Keratinocyte (primary cell): ENCODE data around the gene WDR35. TPM values are rescaled to one million over a fixed set of nuclear protein-coding genes. Genes with fewer than 3 reads are reported as not detected.
"Not testable (repeated sequence)": the region's sequence is repeated elsewhere in the genome, so short reads cannot be mapped to it uniquely, and the experiment has no call there.

Source experiments
- DNase-seq: peaks from one replicate; pipeline ENCODE4 v3.0.0-alpha.2; 2011; ENCODE audit warnings: low read depth, missing footprints, low spot score
- FAIRE-seq: peaks from 2 replicates; lab custom pipeline; 2011; peaks lifted over from hg19 to GRCh38; lab: Jason Lieb, UNC
- H2AFZ ChIP-seq: 2 replicates; pipeline ENCODE4 v1.6.0; 2012; ENCODE audit warnings: low read length, control low read depth, inconsistent platforms; ENCODE audit not compliant: control insufficient read depth
- H3K27ac ChIP-seq: 2 replicates; pipeline ENCODE4 v1.5.1; 2011; ENCODE audit warnings: low read length; ENCODE audit not compliant: control insufficient read depth, insufficient read depth
- H3K27me3 ChIP-seq: 3 replicates; pipeline ENCODE4 v1.6.0; 2011; ENCODE audit warnings: low read length; ENCODE audit not compliant: control insufficient read depth, insufficient read depth; ENCODE audit errors: extremely low read depth
- H3K36me3 ChIP-seq, 2 experiments: 2 replicates in 1 of 2; 3 replicates in 1 of 2; pipeline ENCODE4 v1.5.1; 2011; ENCODE audit warnings: low read length in 2 of 2, mild to moderate bottlenecking in 1 of 2; ENCODE audit not compliant: control insufficient read depth in 2 of 2, insufficient read depth in 2 of 2; ENCODE audit errors: extremely low read depth in 1 of 2
- H3K4me1 ChIP-seq: 3 replicates; pipeline ENCODE4 v1.5.1; 2011; ENCODE audit warnings: low read length; ENCODE audit not compliant: control insufficient read depth, insufficient read depth; ENCODE audit errors: extremely low read depth
- H3K4me2 ChIP-seq: 3 replicates; pipeline ENCODE4 v1.6.0; 2011; ENCODE audit warnings: low read depth, low read length; ENCODE audit not compliant: control insufficient read depth, insufficient read depth; ENCODE audit errors: extremely low read depth
- H3K4me3 ChIP-seq, 3 experiments: fragments of 200-600 bp in 1 of 3; sonication (generic) in 1 of 3; 2 replicates in 2 of 3; 3 replicates in 1 of 3; pipeline ENCODE4 v1.5.1; 2011 to 2016; ENCODE audit warnings: low read length in 3 of 3, mild to moderate bottlenecking in 3 of 3, control low read depth in 2 of 3, inconsistent platforms in 1 of 3, low read depth in 1 of 3, mixed read lengths in 1 of 3, mixed run types in 1 of 3, moderate library complexity in 1 of 3; ENCODE audit not compliant: control insufficient read depth in 2 of 3, insufficient read depth in 2 of 3; ENCODE audit errors: extremely low read depth in 1 of 3
- H3K79me2 ChIP-seq: 2 replicates; pipeline ENCODE4 v1.6.0; 2012; ENCODE audit warnings: low read length; ENCODE audit not compliant: control insufficient read depth, insufficient read depth
- H3K9ac ChIP-seq: 3 replicates; pipeline ENCODE4 v1.6.0; 2011; ENCODE audit warnings: low read length; ENCODE audit not compliant: control insufficient read depth, insufficient read depth; ENCODE audit errors: extremely low read depth
- H3K9me1 ChIP-seq: 3 replicates; pipeline ENCODE4 v1.6.0; 2011; ENCODE audit warnings: low read length; ENCODE audit not compliant: control insufficient read depth, insufficient read depth; ENCODE audit errors: extremely low read depth
- H3K9me3 ChIP-seq: 2 replicates; pipeline ENCODE4 v1.5.1; 2012; ENCODE audit warnings: low read depth, low read length; ENCODE audit not compliant: control insufficient read depth
- H4K20me1 ChIP-seq: 3 replicates; pipeline ENCODE4 v1.6.0; 2011; ENCODE audit warnings: low read length; ENCODE audit not compliant: control insufficient read depth, insufficient read depth; ENCODE audit errors: extremely low read depth
- EZH2 ChIP-seq: IDR thresholded peaks from one replicate; pipeline ENCODE4 v1.6.1; 2012; ENCODE audit warnings: inconsistent platforms, mild to moderate bottlenecking, low read length, moderate library complexity
- dilution Hi-C: fragments of 300-500 bp; cut with MboI; formaldehyde crosslinking; loops from one replicate; pipeline ENCODE4 v1.7.0; 2020; ENCODE audit warnings: low sequenced_read_pairs; ENCODE audit not compliant: extremely low pct_ligation_motif_present
- polyA plus RNA-seq, 5 experiments: library from polyadenylated mRNA; depleted of rRNA in 3 of 5; stranded (reverse) in 3 of 5; stranded (forward) in 1 of 5; unstranded in 1 of 5; fragments of >200 nt; gene quantifications; 1 replicate in 1 of 5; 2 replicates in 3 of 5; 3 replicates in 1 of 5; pipeline versions ENCODE4 v1.2.1 to v1.2.3, GENCODE V29; 2011 to 2012; ENCODE audit warnings: missing spikeins in 2 of 5, low read depth in 1 of 5, low replicate concordance in 1 of 5
- TF ChIP-seq, protein P1 (sequence below), 3 experiments: IDR thresholded peaks in 1 of 3; conservative IDR thresholded peaks in 1 of 3; optimal IDR thresholded peaks in 1 of 3; 2 replicates in 2 of 3; 3 replicates in 1 of 3; pipeline versions ENCODE3 to v1.5.1; 2011; ENCODE audit warnings: low read length in 3 of 3, mild to moderate bottlenecking in 3 of 3, moderate library complexity in 2 of 3, control low read depth in 1 of 3, inconsistent platforms in 1 of 3; ENCODE audit not compliant: insufficient read depth in 2 of 3; ENCODE audit errors: extremely low read depth in 1 of 3

WDR35 gene
- polyA plus RNA-seq, 1 donor (not counting 4 experiments of a cell fraction or from before 2014, with no cell fraction given): 8.8 TPM

DNA sequence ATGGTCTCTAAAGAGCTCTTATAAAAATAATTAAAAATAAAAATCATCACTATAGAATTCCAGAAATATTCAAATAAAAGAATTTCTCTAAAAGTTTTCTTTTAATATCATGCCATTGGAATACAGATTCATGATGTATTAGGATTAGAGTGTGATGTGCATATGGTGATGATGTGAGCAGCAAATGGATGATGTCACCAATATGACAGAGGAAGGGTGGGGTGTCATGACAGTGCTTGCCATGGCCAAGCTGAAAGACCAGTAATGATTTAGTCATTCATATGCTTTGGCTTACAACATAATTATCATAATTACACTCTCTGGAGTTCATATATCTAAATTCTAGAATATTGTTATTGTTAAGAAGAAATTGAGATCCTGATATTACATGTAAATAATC lies 60.7 kb downstream of the WDR35 start:
- DNase-seq (no peak), FAIRE-seq (no peak)
- H4K20me1 ChIP-seq: no peaks in the 10 kb centered on the region
- H3K4me3 ChIP-seq: no peak overlapping the region
- TF ChIP-seq EZH2: no peak
- TF ChIP-seq, protein P1, sequence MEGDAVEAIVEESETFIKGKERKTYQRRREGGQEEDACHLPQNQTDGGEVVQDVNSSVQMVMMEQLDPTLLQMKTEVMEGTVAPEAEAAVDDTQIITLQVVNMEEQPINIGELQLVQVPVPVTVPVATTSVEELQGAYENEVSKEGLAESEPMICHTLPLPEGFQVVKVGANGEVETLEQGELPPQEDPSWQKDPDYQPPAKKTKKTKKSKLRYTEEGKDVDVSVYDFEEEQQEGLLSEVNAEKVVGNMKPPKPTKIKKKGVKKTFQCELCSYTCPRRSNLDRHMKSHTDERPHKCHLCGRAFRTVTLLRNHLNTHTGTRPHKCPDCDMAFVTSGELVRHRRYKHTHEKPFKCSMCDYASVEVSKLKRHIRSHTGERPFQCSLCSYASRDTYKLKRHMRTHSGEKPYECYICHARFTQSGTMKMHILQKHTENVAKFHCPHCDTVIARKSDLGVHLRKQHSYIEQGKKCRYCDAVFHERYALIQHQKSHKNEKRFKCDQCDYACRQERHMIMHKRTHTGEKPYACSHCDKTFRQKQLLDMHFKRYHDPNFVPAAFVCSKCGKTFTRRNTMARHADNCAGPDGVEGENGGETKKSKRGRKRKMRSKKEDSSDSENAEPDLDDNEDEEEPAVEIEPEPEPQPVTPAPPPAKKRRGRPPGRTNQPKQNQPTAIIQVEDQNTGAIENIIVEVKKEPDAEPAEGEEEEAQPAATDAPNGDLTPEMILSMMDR (optimal IDR thresholded peaks at IDR 0.05 in 1 of 3, IDR thresholded peaks at IDR 0.05 in 1 of 3, conservative IDR thresholded peaks at IDR 0.05 in 1 of 3; ENCODE audit: extremely low read depth in 1 of 3, insufficient read depth in 2 of 3, low read length in 3 of 3): no peak
- H3K4me1 ChIP-seq: peaks cover 13% of the 10 kb centered on the region
- H3K4me2 ChIP-seq: no peak overlapping the region
- no peaks in the 10 kb centered on the region for H3K27me3 ChIP-seq
- no peaks in the 10 kb centered on the region for H3K79me2 ChIP-seq
- no peak overlapping the region for H2AFZ ChIP-seq
- H3K9ac ChIP-seq: no peak overlapping the region
- H3K9me3 ChIP-seq: no peaks in the 10 kb centered on the region
- no peak overlapping the region for H3K27ac ChIP-seq
- H3K36me3 ChIP-seq: peaks cover 2 to 5% of the 10 kb centered on the region in 2 experiments
- dilution Hi-C loops: no loop called here
- no peaks in the 10 kb centered on the region for H3K9me1 ChIP-seq

- FAIRE-seq, H3K4me1 ChIP-seq, H3K36me3 ChIP-seq, H3K4me3 ChIP-seq, dilution Hi-C loops, H3K4me2 ChIP-seq, H3K27ac ChIP-seq, H3K79me2 ChIP-seq, H4K20me1 ChIP-seq, H3K9me3 ChIP-seq, H2AFZ ChIP-seq, DNase-seq, H3K27me3 ChIP-seq, H3K9ac ChIP-seq, H3K9me1 ChIP-seq: not testable (repeated sequence)
Observed at GRCh38 chr2:19927816-19928215, 62.1 kb downstream of the WDR35 start.

GRCh38 chr2:19924526-19924925 lies 65.4 kb downstream of the WDR35 start:
- H3K79me2 ChIP-seq, H2AFZ ChIP-seq, H4K20me1 ChIP-seq, H3K4me2 ChIP-seq, H3K9ac ChIP-seq, H3K9me1 ChIP-seq, H3K36me3 ChIP-seq, H3K9me3 ChIP-seq, H3K27me3 ChIP-seq, H3K4me1 ChIP-seq, H3K4me3 ChIP-seq, FAIRE-seq, H3K27ac ChIP-seq, DNase-seq, dilution Hi-C loops: not testable (repeated sequence)

- H3K36me3 ChIP-seq, H3K4me3 ChIP-seq, H2AFZ ChIP-seq, H3K27me3 ChIP-seq, dilution Hi-C loops, H3K9me1 ChIP-seq, H3K9me3 ChIP-seq, H4K20me1 ChIP-seq, H3K9ac ChIP-seq, DNase-seq, H3K79me2 ChIP-seq, H3K4me2 ChIP-seq, H3K4me1 ChIP-seq, FAIRE-seq, H3K27ac ChIP-seq: not testable (repeated sequence)
Observed at GRCh38 chr2:19922188-19922587, 67.7 kb downstream of the WDR35 start.
